Left lung (tissue), 10 donors: ENCODE results near the gene DDN. TPM values are rescaled to one million over a fixed set of nuclear protein-coding genes. Genes with fewer than 3 reads are reported as not detected.

Source experiments
- ATAC-seq: fragments of 200-7000 bp; cut with Tn5 transposase; one replicate; pipeline ENCODE4 v1.9.1; 2020; ENCODE audit warnings: moderate library complexity
- DNase-seq, 4 donors: peaks; one replicate each; pipeline ENCODE4 v3.0.0-alpha.2; 2013 to 2020
- H3K27ac ChIP-seq, 2 donors: fragments of 200-600 bp; sonication (generic) in 1 of 2; one replicate each; pipeline versions ENCODE4 v1.5.0 to v1.8.0; 2020 to 2021
- H3K27me3 ChIP-seq, 2 donors: fragments of 200-600 bp; sonication (generic) in 1 of 2; one replicate each; pipeline versions ENCODE4 v1.5.0 to v1.8.0; 2020 to 2021
- H3K36me3 ChIP-seq, 2 donors: fragments of 200-600 bp; sonication (generic) in 1 of 2; one replicate each; pipeline versions ENCODE4 v1.5.0 to v1.8.0; 2020 to 2021
- H3K4me1 ChIP-seq, 2 donors: fragments of 200-600 bp; one replicate each; pipeline ENCODE4 v1.8.0; 2021
- H3K4me3 ChIP-seq, 2 donors: fragments of 200-600 bp; sonication (generic) in 1 of 2; one replicate each; pipeline versions ENCODE4 v1.5.0 to v1.8.0; 2020 to 2021; ENCODE audit warnings: mild to moderate bottlenecking in 1 of 2
- H3K9me3 ChIP-seq, 2 donors: fragments of 200-600 bp; sonication (generic) in 1 of 2; one replicate each; pipeline versions ENCODE4 v1.5.0 to v1.8.0; 2020 to 2021
- intact Hi-C, 2 donors: fragments of 100-400 bp; cut with DNase I; formaldehyde crosslinking; loops; one replicate each; pipeline versions ENCODE4 v1.11.2 to v1.14.2; 2022
- polyA plus RNA-seq, 6 donors: library from polyadenylated mRNA; unstranded; fragments of 120-200 nt; gene quantifications; one replicate each; pipeline ENCODE4 v1.2.1, GENCODE V29; 2013; ENCODE audit not compliant: insufficient read length in 6 of 6
- total RNA-seq, 2 donors: library from RNA; stranded (reverse); fragmentation: NEBNext Ultra II Directional; extraction: Animal tissue kit (Norgen Biotek cat#: 25700); gene quantifications; one replicate each; pipeline ENCODE4 v1.2.1, GENCODE V29; 2021
- TF ChIP-seq, protein P1 (sequence below), 2 donors: fragments of 200-600 bp; sonication (generic) in 1 of 2; IDR thresholded peaks; one replicate each; pipeline versions ENCODE4 v1.5.0 to v1.8.0; 2021; ENCODE audit warnings: antibody characterized with exemption in 2 of 2
- donor health status: DM: no; HTN: yes; CAD: no.
- donor health status: DM: no; HTN: no; CAD: no.

The DDN gene
- total and polyA plus RNA-seq, 8 donors = 0.06 to 0.68 (median 0.23) TPM

DNA sequence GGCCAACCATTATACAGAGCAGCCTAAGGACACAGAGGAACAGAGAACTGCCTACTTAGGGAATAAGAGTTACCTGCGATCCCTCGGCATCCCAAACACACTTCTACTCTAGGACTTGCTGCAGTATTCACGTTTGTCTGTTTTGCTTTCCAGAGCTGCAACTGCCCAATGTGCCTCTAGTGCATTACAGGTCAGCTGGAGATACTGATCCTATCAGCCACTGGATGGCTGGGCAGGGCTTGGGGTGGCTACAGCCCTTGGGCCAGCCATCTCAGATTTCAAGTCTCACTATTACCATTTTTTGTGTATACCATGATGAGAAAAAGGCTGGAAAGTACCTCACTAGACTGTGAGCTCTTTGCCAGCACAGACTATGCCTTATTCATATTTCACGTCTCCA, 46.5 kb downstream of the DDN start:
- intact Hi-C loops = no loop called here
- Histone ChIP-seq H3K9me3 (no peaks in the 10 kb centered on the region), H3K27ac (no peak overlapping the region), H3K27me3 (no peaks in the 10 kb centered on the region), H3K4me3 (no peak overlapping the region), H3K4me1 (peaks cover 12 to 37% of the 10 kb centered on the region in 2 donors), H3K36me3 (peaks cover 3 to 46% of the 10 kb centered on the region in 2 donors)
- ATAC-seq (no peak), DNase-seq (no peak)
- TF ChIP-seq, protein P1, sequence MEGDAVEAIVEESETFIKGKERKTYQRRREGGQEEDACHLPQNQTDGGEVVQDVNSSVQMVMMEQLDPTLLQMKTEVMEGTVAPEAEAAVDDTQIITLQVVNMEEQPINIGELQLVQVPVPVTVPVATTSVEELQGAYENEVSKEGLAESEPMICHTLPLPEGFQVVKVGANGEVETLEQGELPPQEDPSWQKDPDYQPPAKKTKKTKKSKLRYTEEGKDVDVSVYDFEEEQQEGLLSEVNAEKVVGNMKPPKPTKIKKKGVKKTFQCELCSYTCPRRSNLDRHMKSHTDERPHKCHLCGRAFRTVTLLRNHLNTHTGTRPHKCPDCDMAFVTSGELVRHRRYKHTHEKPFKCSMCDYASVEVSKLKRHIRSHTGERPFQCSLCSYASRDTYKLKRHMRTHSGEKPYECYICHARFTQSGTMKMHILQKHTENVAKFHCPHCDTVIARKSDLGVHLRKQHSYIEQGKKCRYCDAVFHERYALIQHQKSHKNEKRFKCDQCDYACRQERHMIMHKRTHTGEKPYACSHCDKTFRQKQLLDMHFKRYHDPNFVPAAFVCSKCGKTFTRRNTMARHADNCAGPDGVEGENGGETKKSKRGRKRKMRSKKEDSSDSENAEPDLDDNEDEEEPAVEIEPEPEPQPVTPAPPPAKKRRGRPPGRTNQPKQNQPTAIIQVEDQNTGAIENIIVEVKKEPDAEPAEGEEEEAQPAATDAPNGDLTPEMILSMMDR (IDR thresholded peaks at IDR 0.05) = no peak

DNA sequence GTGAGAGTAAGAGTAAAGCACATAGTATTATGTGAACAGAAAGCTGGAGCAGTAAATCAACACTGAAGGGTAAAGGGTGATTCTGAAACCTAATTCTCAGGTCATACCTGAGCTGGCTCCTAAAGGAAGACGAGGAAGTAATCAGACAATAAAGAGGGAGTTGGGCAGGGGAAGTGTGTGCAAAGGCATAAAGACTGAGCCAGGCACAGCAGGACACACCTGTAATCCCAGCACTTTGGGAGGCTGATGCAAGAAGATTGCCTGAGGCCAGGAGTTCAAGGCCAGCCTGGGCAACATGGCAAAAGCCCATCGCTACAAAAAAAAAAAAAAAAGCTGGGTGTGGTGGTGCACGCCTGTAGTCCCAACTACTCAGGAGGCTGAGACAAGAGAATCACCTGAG, 51.4 kb downstream of the DDN start:
- TF ChIP-seq, protein P1 (IDR thresholded peaks at IDR 0.05) = no peak
- ATAC-seq = no peak
- DNase-seq = no peak
- Histone ChIP-seq H3K4me1 (peaks cover 0 to 4% of the 10 kb centered on the region in 2 donors), H3K27me3 (no peaks in the 10 kb centered on the region), H3K4me3 (no peak overlapping the region), H3K9me3 (no peaks in the 10 kb centered on the region), H3K27ac (no peak overlapping the region), H3K36me3 (peaks cover under 1 to 48% of the 10 kb centered on the region in 2 donors)
- intact Hi-C loops = no loop called here

DNA sequence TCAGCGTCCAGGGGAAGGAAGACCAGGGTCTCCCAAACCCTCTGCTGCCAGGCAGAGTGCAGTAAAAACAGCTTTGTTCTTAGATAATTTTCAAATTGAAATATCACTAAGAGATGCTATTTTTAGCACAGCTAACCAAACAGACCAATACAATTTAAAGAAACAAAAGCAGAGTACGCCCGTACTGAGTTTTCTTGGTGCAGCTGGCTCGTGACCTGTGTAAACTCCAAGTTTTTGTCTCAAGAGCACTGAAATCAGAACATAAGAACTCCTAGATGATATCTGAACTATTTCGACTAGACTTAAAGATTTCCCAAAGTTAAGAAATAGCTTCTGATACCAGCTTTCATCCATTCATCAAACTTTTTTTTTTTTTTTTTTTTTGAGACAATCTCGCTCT, 52.2 kb downstream of the DDN start:
- DNase-seq = no peak

DNA sequence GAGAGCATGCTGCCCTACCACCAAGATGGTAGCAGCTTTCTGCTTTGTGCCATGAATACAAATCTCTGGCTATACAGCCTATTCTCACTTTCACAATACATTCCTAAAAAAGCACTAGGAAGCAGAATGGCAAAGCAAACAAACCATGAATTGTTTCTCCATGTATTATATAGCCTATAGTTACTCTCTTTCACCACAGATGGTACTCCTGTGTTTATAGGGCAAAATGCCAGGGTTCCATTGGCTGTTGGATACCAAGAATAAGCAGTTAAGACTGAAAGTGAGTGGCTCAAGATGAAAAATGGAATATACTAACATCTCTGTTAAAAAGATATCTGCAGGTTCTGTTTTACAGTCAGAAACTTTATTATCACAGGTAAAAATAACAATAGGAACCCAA, 53.0 kb downstream of the DDN start:
- Histone ChIP-seq H3K9me3 (no peaks in the 10 kb centered on the region), H3K4me1 (peaks cover 0 to 4% of the 10 kb centered on the region in 2 donors), H3K27me3 (no peaks in the 10 kb centered on the region), H3K36me3 (peaks cover 0 to 37% of the 10 kb centered on the region in 2 donors), H3K27ac (no peak overlapping the region), H3K4me3 (no peak overlapping the region)
- TF ChIP-seq, protein P1 (IDR thresholded peaks at IDR 0.05) = no peak
- ATAC-seq (peak; percentile 18), DNase-seq (no peak)
- intact Hi-C loops = no loop called here

More for the DNA sequence above, 52.2 kb downstream of the DDN start:
- TF ChIP-seq, protein P1 (IDR thresholded peaks at IDR 0.05) = no peak
- H3K27ac ChIP-seq = no peak overlapping the region
- H3K9me3 ChIP-seq = no peaks in the 10 kb centered on the region
- H3K4me3 ChIP-seq = no peak overlapping the region
- peaks cover 0 to 40% of the 10 kb centered on the region in 2 donors for H3K36me3 ChIP-seq
- H3K4me1 ChIP-seq = peaks cover 0 to 4% of the 10 kb centered on the region in 2 donors
- intact Hi-C loops = no loop called here
- peak; percentile 76 for ATAC-seq
- no peaks in the 10 kb centered on the region for H3K27me3 ChIP-seq

Other genes with a start within 250 kb of the DDN start
- 10 to 100 TPM; 33.0 to 54.0 TPM for gene ADCY6, start 210.3 kb downstream of the DDN start, total RNA-seq
- 10 to 100 TPM; 54.2 to 67.0 (median 60.0) TPM for gene ADCY6, start 210.3 kb downstream of the DDN start, polyA plus RNA-seq
- gene CACNB3, start 180.9 kb downstream of the DDN start, total RNA-seq = 10 to 100 TPM; 26.4 to 42.5 TPM
- 10 to 100 TPM; 33.0 to 40.4 (median 38.4) TPM for gene CACNB3, start 180.9 kb downstream of the DDN start, polyA plus RNA-seq
- gene DDX23, start 147.2 kb downstream of the DDN start, total RNA-seq = 10 to 100 TPM; 66.5 to 74.9 TPM
- gene DDX23, start 147.2 kb downstream of the DDN start, polyA plus RNA-seq = 100 to 1,000 TPM; 100 to 116 (median 112) TPM
- 10 to 100 TPM in 1 of 2 donors, 1 to 10 TPM in 1; 4.0 to 28.1 TPM for gene RND1, start 133.5 kb downstream of the DDN start, total RNA-seq
- gene RND1, start 133.5 kb downstream of the DDN start, polyA plus RNA-seq = 1 to 10 TPM; 1.8 to 4.9 (median 2.3) TPM
- gene FKBP11, start 73.9 kb downstream of the DDN start, total RNA-seq = 10 to 100 TPM; 51.6 to 87.4 TPM
- 10 to 100 TPM; 17.2 to 27.9 (median 21.9) TPM for gene FKBP11, start 73.9 kb downstream of the DDN start, polyA plus RNA-seq
- 100 to 1,000 TPM; 184 to 186 TPM for gene ARF3, start 41.9 kb downstream of the DDN start, total RNA-seq
- 100 to 1,000 TPM in 3 of 6 donors, 10 to 100 TPM in 3; 91.8 to 116 (median 102) TPM for gene ARF3, start 41.9 kb downstream of the DDN start, polyA plus RNA-seq
- gene WNT10B, start 27.6 kb downstream of the DDN start, total RNA-seq = under 1 TPM; 0.15 to 0.58 TPM
- under 1 TPM in 3 of 6 donors, not detected in 3; 0.10 to 0.12 (median 0.10) TPM for gene WNT10B, start 27.6 kb downstream of the DDN start, polyA plus RNA-seq
- not detected for gene WNT1, start 21.1 kb downstream of the DDN start, total RNA-seq
- not detected for gene WNT1, start 21.1 kb downstream of the DDN start, polyA plus RNA-seq
- 10 to 100 TPM; 48.4 to 62.7 TPM for gene PRKAG1, start 19.4 kb upstream of the DDN start, total RNA-seq
- 10 to 100 TPM; 69.0 to 81.8 (median 78.4) TPM for gene PRKAG1, start 19.4 kb upstream of the DDN start, polyA plus RNA-seq
- gene KMT2D, start 61.4 kb upstream of the DDN start, total RNA-seq = 100 to 1,000 TPM in 1 of 2 donors, 10 to 100 TPM in 1; 81.2 to 110 TPM
- 10 to 100 TPM; 52.7 to 71.3 (median 67.5) TPM for gene KMT2D, start 61.4 kb upstream of the DDN start, polyA plus RNA-seq
- gene RHEBL1, start 70.6 kb upstream of the DDN start, total RNA-seq = 1 to 10 TPM in 1 of 2 donors, under 1 TPM in 1; 0.71 to 1.1 TPM
- 1 to 10 TPM; 1.9 to 3.6 (median 2.4) TPM for gene RHEBL1, start 70.6 kb upstream of the DDN start, polyA plus RNA-seq
- gene DHH, start 95.4 kb upstream of the DDN start, total RNA-seq = 1 to 10 TPM; 2.0 to 2.9 TPM
- under 1 TPM; 0.29 to 0.84 (median 0.68) TPM for gene DHH, start 95.4 kb upstream of the DDN start, polyA plus RNA-seq
- gene LMBR1L, start 111.5 kb upstream of the DDN start, total RNA-seq = 10 to 100 TPM; 39.9 to 42.8 TPM
- 100 to 1,000 TPM in 1 of 6 donors, 10 to 100 TPM in 5; 67.0 to 102 (median 93.5) TPM for gene LMBR1L, start 111.5 kb upstream of the DDN start, polyA plus RNA-seq
- gene TUBA1B, start 132.0 kb upstream of the DDN start, total RNA-seq = 1,000 to 10,000 TPM in 1 of 2 donors, 100 to 1,000 TPM in 1; 603 to 1,153 TPM
- 1,000 to 10,000 TPM in 2 of 6 donors, 100 to 1,000 TPM in 4; 914 to 1,514 (median 981) TPM for gene TUBA1B, start 132.0 kb upstream of the DDN start, polyA plus RNA-seq
- 100 to 1,000 TPM; 205 to 235 TPM for gene TUBA1A, start 189.7 kb upstream of the DDN start, total RNA-seq
- 100 to 1,000 TPM; 412 to 675 (median 534) TPM for gene TUBA1A, start 189.7 kb upstream of the DDN start, polyA plus RNA-seq